OCI-LY7 (cell line): ENCODE measurements around the gene ARF6.

Experiments used
- CTCF ChIP-seq: fragments of 200-600 bp; sonication (generic); conservative IDR thresholded peaks from 2 replicates; pipeline ENCODE4 v1.5.1; 2014; ENCODE audit warnings: mild to moderate bottlenecking, antibody characterized with exemption, low read length, moderate library complexity, mixed read lengths
- EZH2phosphoT487 ChIP-seq: fragments of 200-600 bp; sonication (generic); IDR thresholded peaks from 2 replicates; pipeline ENCODE4 v1.6.1; 2018; ENCODE audit warnings: low read depth, borderline replicate concordance, mild to moderate bottlenecking, mixed run types, antibody characterized with exemption, low read length, moderate library complexity, mixed read lengths

DNA sequence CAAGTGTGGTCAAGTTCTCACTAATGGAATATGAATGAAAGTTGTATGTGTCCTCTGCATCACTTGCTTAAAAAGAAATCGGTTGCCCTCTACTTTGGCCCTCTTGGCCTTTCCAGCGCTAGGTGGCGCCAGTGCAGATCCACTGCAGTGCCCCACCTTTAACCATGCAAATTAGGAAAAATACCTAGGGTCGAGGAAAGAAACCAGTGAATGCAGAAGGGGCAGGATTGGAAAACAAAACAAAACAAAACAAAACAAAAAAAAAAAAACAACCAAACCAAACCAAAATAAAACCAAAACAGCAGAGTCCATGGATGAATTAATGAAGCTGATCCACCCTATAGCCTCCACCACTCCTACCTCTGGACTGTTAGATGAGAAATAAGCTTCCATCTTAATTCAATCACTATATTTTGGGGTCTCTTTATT, 27.4 kb upstream of the ARF6 start:
- TF ChIP-seq CTCF (peak; percentile 99), EZH2phosphoT487 (no peak)
